Mesodermal cell (in vitro differentiated cells): ENCODE measurements around the gene CPB1.

ENCODE experiments used
- H3K27ac ChIP-seq: 2 replicates; pipeline ENCODE4 v1.7.0; 2013; ENCODE audit warnings: mild to moderate bottlenecking, low read depth, low read length, moderate library complexity; ENCODE audit not compliant: severe bottlenecking
- H3K36me3 ChIP-seq: 2 replicates; pipeline ENCODE4 v1.7.1; 2013; ENCODE audit warnings: mild to moderate bottlenecking, low read length, moderate library complexity; ENCODE audit not compliant: control insufficient read depth, insufficient read depth
- H3K4me1 ChIP-seq: one replicate; pipeline ENCODE4 v1.7.1; 2013; ENCODE audit warnings: mild to moderate bottlenecking, low read length; ENCODE audit not compliant: insufficient read depth, control insufficient read depth, poor library complexity, severe bottlenecking
- H3K4me3 ChIP-seq: 2 replicates; pipeline ENCODE4 v1.7.0; 2013; ENCODE audit warnings: low read length, control low read depth, mild to moderate bottlenecking; ENCODE audit not compliant: insufficient read depth, poor library complexity, severe bottlenecking; ENCODE audit errors: extremely low read depth
- H3K9me3 ChIP-seq: 2 replicates; pipeline ENCODE4 v1.7.1; 2013; ENCODE audit warnings: mild to moderate bottlenecking, low read length, moderate library complexity; ENCODE audit not compliant: control insufficient read depth
- WGBS, 2 experiments: methylation state at CpG; one replicate each; pipeline ENCODE4 v1.1.5; 2013; ENCODE audit warnings: missing lambda C conversion rate in 2 of 2; ENCODE audit not compliant: insufficient coverage in 2 of 2; 5-methylcytosine and 5-hydroxymethylcytosine counted together

The CPB1 gene

DNA sequence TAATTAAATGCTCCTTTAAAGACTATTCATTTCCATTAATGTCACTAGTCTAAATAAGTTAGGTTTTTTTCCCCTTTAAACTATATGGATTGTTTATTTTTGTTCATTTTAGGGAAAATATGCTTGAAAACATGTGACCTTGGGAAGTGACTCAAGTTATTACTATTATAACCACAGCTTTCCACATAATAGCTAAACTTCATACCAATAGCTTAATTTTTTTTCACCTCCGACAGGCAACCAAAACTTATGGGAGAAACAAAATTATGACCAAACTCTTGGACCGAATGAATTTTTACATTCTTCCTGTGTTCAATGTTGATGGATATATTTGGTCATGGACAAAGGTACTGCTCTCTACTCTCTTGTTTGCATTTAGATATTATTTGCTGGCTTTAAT is 53.7 kb downstream of the CPB1 start:
- WGBS, 2 experiments, result no CpG with 5 or more reads among the region's 2 CpGs
- H3K4me3 ChIP-seq, result no peak overlapping the region
- H3K36me3 ChIP-seq, result no peaks in the 10 kb centered on the region
- H3K4me1 ChIP-seq, result no peaks in the 10 kb centered on the region
- no peak overlapping the region for H3K27ac ChIP-seq
- H3K9me3 ChIP-seq, result no peaks in the 10 kb centered on the region

DNA sequence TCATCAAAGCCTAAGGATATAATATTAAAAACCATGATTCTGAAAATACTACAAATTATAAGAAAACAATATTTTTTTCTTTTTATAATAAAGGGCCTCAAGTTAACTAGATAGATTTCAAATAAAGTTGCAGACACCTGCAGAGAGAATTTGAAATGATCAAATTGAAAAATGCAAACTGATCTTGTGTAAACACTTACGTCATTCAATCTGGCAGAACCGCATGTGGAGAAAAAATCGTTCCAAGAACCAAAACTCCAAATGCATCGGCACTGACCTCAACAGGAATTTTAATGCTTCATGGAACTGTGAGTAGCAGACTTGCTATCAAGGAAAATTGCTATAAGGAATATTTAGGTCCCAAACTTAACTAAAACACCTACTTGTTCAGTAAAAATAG is 54.7 kb downstream of the CPB1 start:
- Histone ChIP-seq H3K27ac (no peak overlapping the region), H3K4me3 (no peak overlapping the region), H3K9me3 (no peaks in the 10 kb centered on the region), H3K36me3 (no peaks in the 10 kb centered on the region), H3K4me1 (no peaks in the 10 kb centered on the region)
- WGBS, 2 experiments, result 89 to 100% methylated on average over 3 of the region's 4 CpGs

DNA sequence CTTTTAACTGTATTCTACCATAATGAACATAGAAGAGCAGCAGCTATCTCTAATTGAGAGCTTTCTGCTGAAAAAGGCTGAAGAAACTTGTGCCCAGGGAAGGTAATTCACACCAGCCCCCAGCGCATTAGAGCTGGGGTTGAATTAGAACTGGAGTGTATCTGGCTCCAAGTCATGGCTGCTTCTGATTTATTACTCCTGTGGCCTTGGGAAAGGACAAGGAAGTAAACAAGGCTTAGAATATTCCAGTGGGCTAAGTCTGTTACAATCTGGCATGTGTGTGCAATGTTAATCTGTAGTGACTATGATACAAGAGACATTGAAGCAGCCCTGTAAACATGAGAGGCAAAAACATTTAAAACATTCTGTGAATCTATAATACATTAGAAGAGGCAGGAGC is 55.6 kb downstream of the CPB1 start:
- Histone ChIP-seq H3K4me3 (no peak overlapping the region), H3K36me3 (no peaks in the 10 kb centered on the region), H3K9me3 (no peaks in the 10 kb centered on the region), H3K4me1 (no peaks in the 10 kb centered on the region), H3K27ac (no peak overlapping the region)
- 100% methylated on average over 1 of the region's 1 CpG for WGBS, 2 experiments

DNA sequence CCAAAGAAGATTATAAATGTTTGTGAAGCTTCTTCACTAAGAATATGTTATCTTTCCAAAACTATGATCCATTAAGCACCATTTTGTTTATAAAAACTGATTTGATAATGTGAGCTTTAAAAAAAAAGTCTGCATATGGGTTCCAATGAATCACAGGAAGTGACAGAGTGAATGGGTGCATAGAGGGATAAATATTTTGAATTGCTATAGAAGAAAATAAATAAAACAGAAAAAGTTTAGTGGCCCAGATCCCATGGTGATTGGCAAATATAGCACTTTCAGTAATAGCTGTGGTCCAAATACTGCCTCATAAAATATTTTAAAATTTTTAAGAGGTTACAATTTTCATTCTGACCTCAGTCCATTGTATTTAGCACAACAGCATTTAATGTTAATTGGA is 56.6 kb downstream of the CPB1 start:
- Histone ChIP-seq H3K9me3 (no peaks in the 10 kb centered on the region), H3K36me3 (no peaks in the 10 kb centered on the region), H3K4me1 (no peaks in the 10 kb centered on the region), H3K27ac (no peak overlapping the region), H3K4me3 (no peak overlapping the region)

DNA sequence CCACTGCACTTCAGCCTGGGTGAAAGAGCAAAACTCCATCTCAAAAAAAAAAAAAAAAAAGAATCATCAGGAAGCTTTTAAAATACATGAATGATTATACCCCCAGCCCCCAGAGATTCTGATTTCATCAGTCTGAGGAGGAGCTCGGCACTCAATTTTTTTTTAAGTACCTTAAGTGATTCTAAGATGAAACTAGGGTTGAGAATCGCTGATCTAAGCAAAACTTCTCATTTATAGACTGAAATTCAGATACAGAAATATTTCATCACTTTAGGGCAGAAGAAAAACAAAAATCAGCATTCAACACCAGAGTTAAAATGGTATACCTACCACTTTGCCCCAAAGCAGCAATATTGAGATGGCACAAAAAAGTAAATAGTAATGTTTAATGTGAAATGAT is 62.2 kb downstream of the CPB1 start:
- H3K27ac ChIP-seq, result no peak overlapping the region
- no peak overlapping the region for H3K4me3 ChIP-seq
- H3K9me3 ChIP-seq, result no peaks in the 10 kb centered on the region
- H3K36me3 ChIP-seq, result no peaks in the 10 kb centered on the region
- no CpG with 5 or more reads among the region's 2 CpGs for WGBS, 2 experiments
- H3K4me1 ChIP-seq, result no peaks in the 10 kb centered on the region

DNA sequence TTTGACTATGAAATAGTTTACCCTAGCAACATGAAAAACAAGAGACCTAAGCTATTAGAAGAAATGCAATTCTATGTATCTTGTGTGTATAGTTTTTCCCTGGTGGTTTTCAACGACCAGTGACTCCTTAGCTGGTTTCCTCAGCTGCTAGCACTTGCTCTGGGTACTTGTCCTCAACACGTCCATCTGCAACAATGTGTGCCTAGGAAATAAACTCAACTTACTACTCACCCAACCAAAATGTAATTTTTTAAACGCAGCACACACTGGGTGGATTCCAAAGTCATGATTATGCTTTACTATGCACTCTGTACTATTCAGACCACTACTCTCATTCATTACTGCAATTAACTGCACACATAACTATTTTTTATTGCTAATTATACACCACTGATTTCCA is 68.5 kb downstream of the CPB1 start:
- Histone ChIP-seq H3K4me3 (no peak overlapping the region), H3K4me1 (no peaks in the 10 kb centered on the region)

DNA sequence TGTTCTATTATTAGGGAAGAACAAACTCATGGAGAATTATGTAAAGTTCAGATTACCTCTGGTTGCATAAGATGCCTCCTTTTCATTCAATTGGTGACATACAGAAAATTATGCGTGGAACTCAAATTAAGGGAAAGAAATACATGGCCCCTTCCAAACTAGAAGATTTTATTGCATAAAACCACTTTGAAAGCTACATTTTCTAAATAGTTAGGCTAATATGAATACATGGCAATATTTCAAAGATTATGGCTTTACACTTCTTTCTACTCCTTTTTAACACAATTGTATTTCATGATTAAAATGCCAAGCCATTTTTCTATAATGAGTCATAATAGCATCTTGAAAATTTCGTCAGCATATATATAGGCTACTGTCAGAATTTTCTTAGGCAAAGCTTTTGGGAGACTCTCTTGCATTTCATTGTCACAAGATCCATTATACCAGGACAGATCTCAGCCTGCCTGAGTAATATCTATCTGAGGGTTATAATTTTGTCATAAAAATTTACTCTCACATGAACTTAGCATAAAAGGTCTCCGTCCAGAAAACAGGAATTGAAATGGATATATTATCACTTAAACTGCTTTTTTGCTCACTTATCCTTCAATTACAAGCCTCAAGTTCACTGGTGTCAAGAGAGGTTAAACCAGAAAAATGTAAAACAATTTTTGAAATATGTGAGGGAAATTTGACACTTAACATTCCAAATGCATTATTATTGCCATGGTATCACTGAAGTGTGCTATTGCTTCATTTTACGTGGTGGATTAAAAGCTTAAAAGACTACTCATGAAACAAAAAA is 74.6 kb downstream of the CPB1 start:
- H3K9me3 ChIP-seq, result no peaks in the 10 kb centered on the region
- 100% methylated on average over 1 of the region's 4 CpGs; no CpG with 5 or more reads in 1 of the 2 experiments for WGBS, 2 experiments
- H3K4me3 ChIP-seq, result no peak overlapping the region
- no peaks in the 10 kb centered on the region for H3K36me3 ChIP-seq
- H3K27ac ChIP-seq, result no peak overlapping the region
- H3K4me1 ChIP-seq, result no peaks in the 10 kb centered on the region

More for the DNA sequence above, 68.5 kb downstream of the CPB1 start:
- Histone ChIP-seq H3K9me3 (no peaks in the 10 kb centered on the region), H3K27ac (no peak overlapping the region), H3K36me3 (no peaks in the 10 kb centered on the region)
- 60 to 75% methylated on average over 3 of the region's 3 CpGs for WGBS, 2 experiments

DNA sequence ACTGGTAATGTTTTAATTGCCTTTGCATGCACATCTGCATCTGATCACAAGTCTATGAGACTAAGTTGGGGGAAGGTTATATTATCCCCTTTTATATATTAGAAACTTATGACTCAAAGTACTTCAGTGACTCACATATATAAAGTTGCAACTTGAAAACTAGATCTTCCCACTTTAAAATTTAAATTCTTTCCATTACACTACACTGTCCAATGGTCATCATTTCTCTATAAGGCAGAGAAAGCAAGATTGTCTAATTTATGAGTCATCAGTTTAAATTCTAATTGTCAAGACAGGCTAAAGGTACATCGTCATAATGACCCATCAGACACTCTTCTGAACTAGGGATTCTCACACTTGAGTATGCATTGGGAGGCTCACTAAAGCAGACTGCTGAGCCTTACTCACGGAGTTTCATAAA is 75.4 kb downstream of the CPB1 start:
- Histone ChIP-seq H3K4me3 (no peak overlapping the region), H3K9me3 (no peaks in the 10 kb centered on the region), H3K36me3 (no peaks in the 10 kb centered on the region), H3K4me1 (no peaks in the 10 kb centered on the region), H3K27ac (no peak overlapping the region)
- 95 to 100% methylated on average over 1 to 2 of the region's 2 CpGs for WGBS, 2 experiments

DNA sequence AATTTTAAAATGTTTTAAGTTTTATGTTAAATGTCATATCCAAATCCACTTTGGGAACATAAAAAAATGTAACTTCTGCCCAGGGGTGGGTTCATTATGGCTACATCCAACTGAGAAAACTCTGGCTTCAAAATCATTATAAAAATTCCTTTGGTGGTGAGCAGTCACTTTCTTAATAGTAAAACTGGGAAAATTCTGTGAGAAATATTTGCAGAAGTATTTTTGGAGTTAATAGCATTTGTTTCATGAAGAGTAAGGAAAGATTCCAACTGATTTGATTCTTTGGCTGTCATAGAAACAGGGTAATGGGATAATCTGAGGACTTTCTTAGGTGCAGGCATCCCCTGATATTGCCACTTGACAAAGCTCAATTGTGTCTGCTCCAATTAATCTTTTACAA is 76.3 kb downstream of the CPB1 start:
- Histone ChIP-seq H3K27ac (no peak overlapping the region), H3K4me3 (no peak overlapping the region), H3K9me3 (no peaks in the 10 kb centered on the region), H3K4me1 (no peaks in the 10 kb centered on the region), H3K36me3 (no peaks in the 10 kb centered on the region)

DNA sequence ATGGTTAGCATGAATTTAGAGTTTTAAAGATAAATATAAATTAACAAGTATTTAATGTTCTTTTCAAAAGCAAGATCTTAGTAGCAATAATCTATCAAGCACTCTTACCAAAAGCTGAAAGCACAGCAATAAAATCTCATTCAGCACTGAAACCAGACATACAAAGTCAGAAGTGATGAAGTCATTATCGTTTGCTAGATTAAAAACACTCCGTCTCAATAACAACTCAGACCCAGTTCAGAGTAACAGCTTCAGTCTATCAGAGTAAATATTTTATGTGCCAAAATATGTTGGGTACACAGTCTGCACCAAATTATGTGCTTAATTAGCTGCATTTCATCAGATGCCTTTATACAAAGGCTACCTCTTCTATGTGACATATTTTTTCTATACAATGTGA is 79.1 kb downstream of the CPB1 start:
- WGBS, 2 experiments, result 100% methylated on average over 1 of the region's 2 CpGs; no CpG with 5 or more reads in 1 of the 2 experiments
- Histone ChIP-seq H3K4me3 (no peak overlapping the region), H3K9me3 (no peaks in the 10 kb centered on the region), H3K4me1 (no peaks in the 10 kb centered on the region), H3K27ac (no peak overlapping the region), H3K36me3 (no peaks in the 10 kb centered on the region)
